Ovary (tissue), 3 donors: ENCODE measurements around the gene IRAK4.
"Not testable (repeated sequence)": the region's sequence is repeated elsewhere in the genome, so short reads cannot be mapped to it uniquely, and the experiment has no call there.

ENCODE experiments used
- POLR2A ChIP-seq: fragments of 450-650 bp; IDR thresholded peaks from one replicate; pipeline ENCODE4 v1.6.1; 2017; ENCODE audit warnings: antibody characterized with exemption, mild to moderate bottlenecking, moderate library complexity
- TF ChIP-seq, protein P1 (sequence below), 3 donors: fragments of 450-650 bp in 2 of 3; fragments of 200-600 bp in 1 of 3; IDR thresholded peaks; one replicate each; pipeline versions ENCODE4 v1.5.1 to v1.8.0; 2016 to 2022; ENCODE audit warnings: antibody characterized with exemption in 3 of 3, mild to moderate bottlenecking in 1 of 3
- donor health status: DM: no; HTN: no; CAD: no.

DNA sequence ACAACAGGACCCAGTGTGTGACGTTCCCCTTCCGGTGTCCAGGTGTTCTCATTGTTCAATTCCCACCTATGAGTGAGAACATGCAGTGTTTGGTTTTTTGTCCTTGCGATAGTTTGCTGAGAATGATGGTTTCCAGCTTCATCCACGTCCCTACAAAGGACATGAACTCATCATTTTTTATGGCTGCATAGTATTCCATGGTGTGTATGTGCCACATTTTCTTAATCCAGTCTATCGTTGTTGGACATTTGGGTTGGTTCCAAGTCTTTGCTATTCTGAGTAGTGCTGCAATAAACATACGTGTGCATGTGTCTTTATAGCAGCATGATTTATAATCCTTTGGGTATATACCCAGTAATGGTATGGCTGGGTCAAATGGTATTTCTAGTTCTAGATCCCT is 7.4 kb upstream of the IRAK4 start:
- TF ChIP-seq, protein P1, sequence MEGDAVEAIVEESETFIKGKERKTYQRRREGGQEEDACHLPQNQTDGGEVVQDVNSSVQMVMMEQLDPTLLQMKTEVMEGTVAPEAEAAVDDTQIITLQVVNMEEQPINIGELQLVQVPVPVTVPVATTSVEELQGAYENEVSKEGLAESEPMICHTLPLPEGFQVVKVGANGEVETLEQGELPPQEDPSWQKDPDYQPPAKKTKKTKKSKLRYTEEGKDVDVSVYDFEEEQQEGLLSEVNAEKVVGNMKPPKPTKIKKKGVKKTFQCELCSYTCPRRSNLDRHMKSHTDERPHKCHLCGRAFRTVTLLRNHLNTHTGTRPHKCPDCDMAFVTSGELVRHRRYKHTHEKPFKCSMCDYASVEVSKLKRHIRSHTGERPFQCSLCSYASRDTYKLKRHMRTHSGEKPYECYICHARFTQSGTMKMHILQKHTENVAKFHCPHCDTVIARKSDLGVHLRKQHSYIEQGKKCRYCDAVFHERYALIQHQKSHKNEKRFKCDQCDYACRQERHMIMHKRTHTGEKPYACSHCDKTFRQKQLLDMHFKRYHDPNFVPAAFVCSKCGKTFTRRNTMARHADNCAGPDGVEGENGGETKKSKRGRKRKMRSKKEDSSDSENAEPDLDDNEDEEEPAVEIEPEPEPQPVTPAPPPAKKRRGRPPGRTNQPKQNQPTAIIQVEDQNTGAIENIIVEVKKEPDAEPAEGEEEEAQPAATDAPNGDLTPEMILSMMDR (IDR thresholded peaks at IDR 0.05), result not testable (repeated sequence)
- not testable (repeated sequence) for TF ChIP-seq POLR2A
